UCSD-AML1 (cell line): ENCODE measurements around the gene ADIPOQ.
"Not testable (repeated sequence)": the region's sequence is repeated elsewhere in the genome, so short reads cannot be mapped to it uniquely, and the experiment has no call there.

Experiments
- DNase-seq: peaks from one replicate; lab custom pipeline; 2025; ENCODE audit not compliant: unreplicated experiment; lab: John Stamatoyannopoulos, UW

The ADIPOQ gene

DNA sequence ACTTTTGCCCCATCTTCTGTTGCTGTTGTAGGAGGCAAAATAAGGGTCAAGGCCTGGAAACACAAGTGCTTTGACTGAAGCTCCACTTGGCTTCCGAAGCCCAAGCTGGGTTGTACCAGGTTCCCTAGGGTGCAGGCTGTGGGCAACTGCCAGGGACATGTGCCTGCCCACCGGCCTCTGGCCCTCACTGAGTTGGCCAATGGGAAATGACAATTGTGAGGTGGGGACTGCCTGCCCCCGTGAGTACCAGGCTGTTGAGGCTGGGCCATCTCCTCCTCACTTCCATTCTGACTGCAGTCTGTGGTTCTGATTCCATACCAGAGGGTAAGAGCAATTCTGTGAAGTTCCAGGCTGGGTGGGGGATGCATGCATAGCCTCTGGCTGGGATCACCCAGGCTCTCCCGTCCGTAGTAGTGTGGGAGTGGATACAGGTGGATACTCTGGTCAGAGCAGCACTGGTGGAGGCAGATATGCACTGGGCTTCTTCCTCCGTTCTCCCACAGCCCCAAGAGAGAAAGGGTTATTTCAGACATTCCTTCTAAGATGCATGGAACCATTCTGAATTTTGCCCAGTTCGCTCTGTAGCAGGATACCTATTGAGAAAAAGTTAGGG, at the start of gene ADIPOQ:
Gene ADIPOQ, plus strand, starts transcription at position 285 of the 613 bp plus-strand sequence. CDS start 10,349 bp downstream, outside the sequence.
- no peak for DNase-seq

DNA sequence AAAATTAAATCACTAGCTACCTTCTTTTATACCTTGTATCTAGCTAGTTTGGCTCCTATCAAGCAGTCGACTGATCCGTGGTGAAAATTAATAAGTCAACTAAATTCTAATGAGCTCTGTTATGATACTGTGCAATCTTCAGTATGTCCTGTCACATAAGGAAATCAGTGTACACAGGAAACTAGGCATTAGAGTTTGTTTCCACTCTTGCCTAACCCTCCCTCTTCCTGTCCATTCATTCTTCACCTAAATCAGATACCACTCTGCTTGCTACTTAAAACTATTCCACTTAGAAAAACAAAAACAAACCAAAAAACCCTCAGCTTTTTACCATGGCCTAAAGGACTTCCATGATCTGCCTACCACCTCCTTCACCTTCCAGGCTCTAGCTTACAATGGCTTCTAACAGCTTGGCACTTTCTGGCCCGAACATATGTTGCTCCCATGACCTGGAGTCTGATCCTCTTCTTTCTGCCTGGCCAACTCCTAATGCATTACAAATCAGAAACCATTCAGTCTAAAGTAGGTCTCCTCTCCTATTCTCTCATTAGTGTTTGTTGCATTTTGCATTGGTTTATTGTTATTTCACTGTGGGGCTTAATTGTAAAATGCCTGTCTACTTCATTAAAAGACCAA, 44.2 kb upstream of the ADIPOQ start:
- DNase-seq = no peak

- DNase-seq = no peak
Observed at GRCh38 chr3:186800285-186800684, 42.2 kb upstream of the ADIPOQ start.

DNA sequence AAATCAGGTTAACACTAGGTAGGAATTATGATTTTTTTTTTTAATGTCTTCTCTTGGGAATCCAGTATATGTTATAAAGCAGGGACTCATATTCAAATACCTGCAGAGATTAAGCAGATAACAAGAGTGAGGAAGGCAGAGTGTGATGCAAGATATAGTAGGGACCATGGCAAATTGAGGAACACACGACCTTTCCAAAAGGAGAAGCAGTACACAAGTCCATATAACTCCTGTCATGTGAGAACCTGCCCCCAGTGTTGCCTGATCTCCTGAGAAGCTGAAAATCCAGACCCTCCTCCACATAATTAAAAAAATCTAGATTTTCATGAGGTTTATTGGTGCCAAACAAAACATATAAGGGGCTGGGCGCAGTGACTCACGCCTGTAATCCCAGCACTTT, 39.8 kb upstream of the ADIPOQ start:
- DNase-seq = no peak

DNA sequence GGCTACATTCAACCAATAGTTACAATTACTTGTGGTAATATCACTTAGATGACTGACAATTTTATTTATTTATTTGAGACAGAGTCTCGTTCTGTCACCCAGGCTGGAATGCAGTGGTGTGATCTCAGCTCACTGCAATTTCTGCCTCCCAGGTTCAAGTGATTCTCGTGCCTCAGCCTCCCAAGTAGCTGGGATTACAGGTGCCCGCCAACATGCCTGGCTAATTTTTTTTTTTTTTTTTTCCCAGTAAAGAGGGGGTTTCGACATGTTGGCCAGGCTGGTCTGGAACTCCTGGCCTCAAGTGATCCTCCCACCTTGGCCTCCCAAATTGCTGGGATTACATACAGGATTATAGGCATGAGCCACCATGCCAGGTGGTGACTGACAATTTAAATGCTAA, 39.1 kb upstream of the ADIPOQ start:
- DNase-seq = not testable (repeated sequence)

GRCh38 chr3:186806089-186807055, 36.1 kb upstream of the ADIPOQ start, which contains the start of gene RFC4:
RFC4 (minus strand) TSS chr3:186806482; CDS start chr3:186804713, 1,769 bp downstream.
- DNase-seq = peak; percentile 84

DNA sequence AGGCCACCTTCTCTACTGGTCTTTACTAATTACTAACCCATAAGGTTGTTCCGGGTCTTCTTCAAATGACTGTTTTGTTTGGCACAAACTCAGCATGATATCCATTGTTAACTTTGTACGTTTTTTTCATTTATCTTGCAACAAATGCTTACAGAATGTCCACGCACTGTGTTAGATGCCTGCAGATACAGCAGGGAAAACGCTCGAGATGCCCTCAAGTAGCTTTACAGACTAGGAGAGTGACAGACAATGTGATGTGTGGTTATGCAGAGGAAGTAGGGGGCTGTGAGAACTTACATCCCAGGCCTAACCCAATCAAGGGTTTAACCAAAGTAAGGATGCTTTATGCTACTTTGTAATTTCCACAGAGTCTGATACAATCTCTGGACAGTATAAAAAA, 35.3 kb upstream of the ADIPOQ start:
- DNase-seq = no peak

DNA sequence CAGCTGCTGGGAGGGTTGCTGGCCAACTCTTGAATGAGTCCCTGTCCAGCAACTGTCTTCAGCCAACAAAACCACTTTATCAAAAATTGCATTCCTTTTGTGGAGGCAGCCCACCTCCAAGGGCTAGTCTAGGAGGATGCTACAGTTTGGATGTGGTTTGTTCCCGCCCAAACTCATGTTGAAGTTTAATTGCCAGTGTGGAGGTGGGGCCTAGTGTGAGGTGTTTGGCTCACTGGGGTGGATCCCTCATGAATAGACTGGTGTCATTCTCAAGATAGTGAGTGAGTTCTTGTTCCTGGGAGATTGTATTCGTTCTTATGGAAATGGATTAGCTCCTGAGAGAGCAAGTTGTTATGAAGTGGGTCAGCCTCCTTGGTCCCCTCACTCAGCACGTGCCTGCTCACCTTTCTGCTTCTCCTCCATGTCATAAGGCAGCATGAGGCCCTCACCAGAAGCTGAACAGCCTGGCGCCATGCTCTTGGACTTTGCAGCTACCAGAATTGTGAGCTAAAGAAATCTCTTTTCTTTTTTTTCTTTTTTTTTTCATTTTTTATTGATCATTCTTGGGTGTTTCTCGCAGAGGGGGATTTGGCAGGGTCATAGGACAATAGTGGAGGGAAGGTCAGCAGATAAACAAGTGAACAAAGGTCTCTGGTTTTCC, 32.0 kb upstream of the ADIPOQ start:
- DNase-seq = no peak

GRCh38 chr3:186811313-186811712, 31.2 kb upstream of the ADIPOQ start:
- not testable (repeated sequence) for DNase-seq

DNA sequence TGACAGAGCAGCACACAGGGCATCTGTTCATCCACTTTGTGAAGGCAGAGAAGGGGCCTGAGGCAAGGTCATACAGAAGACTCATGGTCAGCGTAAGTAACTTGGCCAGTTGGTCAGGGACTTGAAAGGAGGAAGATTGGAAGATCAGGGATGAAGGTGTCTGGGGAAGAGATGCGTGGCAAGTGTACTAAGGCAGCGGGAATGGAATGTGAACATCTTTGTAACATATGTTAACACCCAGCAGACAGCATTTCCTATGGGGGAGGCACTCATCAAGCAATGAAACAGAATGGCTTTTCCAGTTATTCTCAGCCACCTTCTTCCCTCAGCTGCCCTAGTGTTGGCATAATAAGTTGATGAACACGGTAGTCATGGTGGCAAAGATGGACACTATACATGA, 28.4 kb upstream of the ADIPOQ start:
- no peak for DNase-seq

DNA sequence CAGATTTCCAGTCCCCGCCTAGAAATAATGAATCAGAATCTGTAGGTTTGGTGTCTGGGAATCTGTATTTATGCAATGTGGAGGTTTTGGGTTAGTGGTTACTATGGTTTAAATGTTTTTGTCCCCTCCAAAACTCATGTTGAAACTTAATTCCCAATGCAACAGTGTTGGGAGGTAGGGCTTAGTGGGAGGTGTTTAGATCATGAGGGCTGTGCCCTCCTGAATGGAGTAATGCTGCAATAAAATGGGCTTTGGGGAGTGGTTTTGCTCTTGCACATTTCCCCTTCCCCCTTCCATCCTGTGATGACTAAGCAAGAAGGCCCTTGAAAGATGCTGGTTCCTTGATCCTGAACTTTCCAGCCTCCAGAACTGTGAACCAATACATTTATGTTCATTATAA, 27.1 kb upstream of the ADIPOQ start:
- no peak for DNase-seq

- no peak for DNase-seq
Observed at GRCh38 chr3:186818516-186818915, 24.0 kb upstream of the ADIPOQ start.

- no peak for DNase-seq
Observed at GRCh38 chr3:186818956-186819355, 23.6 kb upstream of the ADIPOQ start.

DNA sequence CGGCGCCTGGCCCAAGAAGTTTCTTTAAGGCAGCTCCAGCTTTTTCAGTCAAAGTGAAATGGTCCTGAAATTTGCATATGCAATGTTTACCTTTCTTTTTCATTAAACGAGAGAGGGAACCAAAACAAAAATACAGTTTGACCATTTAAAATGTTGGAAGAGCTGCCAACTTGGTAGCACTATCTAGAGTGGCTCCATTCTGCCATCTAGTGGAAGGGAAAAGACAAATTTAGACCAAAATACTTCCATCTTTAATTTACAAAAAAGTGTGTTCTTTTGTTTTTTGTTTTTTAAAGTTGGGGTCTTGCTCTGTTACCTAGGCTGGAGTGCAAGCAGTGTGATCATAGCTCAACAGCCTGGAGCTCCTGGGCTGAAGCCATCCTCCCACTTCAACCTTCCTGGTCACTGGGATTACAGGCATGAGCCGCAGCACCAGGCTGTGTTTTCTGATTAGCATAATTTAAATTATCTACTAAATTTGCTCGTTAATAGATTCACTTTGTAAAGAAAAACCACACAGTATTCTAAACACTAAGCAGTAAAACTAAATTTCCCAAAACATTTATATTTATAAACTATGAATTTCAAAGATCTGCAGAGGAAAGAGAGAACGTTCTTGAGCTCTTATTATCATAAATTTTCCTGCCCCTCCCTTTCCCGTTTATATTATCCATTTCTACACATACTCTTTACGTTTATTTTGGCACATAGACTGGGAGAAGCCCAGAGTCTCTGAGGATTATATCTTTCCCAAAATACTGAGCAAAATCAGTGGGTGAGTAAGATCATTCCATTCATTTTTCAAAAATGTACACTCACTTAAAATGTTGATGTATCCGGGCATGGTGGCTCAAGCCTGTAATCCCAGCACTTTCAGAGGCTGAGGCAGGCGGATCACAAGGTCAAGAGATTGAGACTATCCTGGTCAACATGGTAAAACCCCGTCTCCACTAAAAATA, 20.8 kb upstream of the ADIPOQ start:
- DNase-seq = no peak

DNA sequence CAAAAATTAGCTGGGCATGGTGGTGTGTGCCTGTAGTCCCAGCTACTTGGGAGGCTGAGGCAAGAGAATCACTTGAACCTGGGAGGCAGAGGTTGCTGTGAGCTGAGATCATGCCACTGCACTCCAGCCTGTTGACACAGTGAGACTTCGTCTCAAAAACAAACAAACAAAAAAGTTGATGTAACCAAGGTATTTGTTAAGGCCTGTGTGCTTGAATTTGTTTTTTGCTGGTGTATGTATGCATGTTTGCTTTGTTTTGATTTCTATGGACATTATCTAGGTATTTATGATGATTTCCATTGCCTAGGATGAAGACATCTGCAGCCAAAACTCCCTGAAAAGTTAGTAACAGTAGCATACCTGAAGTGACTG, 20.1 kb upstream of the ADIPOQ start:
- DNase-seq = not testable (repeated sequence)

- DNase-seq = no peak
Observed at GRCh38 chr3:186823386-186823785, 19.1 kb upstream of the ADIPOQ start.

DNA sequence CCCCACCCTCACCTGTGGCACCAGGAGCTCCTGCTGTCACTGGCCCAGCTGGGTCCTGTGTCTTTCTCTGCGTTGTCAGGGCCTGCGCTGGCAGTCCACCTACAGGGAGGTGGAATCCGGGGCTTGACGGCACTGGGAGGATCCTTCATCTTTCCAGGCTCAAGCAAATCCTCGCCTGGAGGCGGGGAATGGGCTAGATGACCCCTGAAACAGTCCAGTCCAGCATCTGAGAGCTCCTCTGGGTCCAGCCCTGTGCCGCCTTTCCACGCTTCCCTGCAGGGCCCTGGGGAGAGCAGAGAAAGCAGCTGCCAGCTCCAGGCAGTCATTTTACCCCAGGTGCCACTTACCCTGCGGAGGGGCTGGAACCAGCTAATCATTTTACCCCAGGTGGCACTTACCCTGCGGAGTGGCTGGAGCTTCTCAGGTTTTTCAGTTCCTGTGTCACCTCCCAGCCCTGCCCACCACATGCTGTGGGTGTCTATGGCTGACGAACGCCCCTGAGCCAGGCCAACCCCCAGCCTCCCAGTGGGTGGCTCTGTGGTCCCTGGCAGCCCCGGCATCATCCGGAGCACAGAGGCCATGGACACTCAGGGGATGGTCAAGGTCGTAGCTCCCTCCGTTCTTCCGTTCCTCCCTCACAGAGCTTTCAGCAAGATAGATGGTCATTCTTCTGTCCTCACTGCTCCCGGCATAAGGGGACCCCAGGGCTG, 17.9 kb upstream of the ADIPOQ start:
- no peak for DNase-seq

DNA sequence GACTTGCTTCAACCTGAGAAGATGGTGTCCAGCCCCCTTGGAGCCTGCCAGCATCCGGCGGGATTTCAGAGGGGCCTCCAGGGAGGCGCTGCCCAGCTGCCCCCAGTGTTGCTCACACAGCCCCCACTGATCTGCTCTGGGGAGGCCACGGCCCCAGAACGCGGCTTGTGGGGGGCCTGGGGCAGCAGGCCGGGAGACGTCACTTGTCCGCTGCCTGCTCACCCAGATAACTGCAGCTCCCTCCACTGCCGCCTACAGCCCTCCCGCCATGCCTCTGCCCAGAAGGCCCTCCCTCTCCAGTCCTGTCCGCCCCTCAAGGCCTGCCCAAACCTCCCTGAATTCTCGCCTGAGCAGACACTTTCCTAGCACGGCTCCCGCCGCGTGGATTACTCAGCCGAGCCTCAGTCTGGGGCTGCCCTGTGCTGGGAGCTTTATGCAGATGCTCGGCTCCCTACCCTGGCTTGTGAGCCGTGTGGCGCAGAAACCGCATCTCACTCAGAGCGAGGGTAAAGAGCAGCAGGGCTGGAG, 17.2 kb upstream of the ADIPOQ start:
- DNase-seq = no peak

DNA sequence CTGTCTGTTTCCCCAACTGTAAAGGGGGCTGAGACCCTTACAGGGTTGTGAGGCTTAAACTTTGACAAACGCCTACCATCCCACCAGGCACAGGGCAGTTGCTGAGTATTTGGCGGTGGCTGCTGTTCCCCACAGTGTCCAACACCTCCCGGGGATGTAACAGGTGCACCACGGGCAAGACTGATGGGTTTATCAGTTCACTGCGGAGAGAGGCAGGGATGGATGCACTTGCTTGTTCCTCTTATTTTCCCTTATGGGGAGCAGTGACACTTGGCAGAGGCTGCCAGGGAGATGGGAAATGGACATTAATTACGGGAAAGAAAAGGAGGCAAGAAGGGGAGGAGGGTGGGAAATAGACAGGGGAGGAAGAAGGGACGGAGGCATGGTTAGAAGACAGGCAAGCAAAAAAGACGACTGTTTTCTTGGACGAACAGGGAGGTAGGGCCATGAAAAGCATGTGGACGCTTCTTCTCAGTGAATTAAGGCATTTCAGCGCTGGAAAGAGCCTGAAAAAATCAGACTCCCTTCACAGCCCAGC, 16.6 kb upstream of the ADIPOQ start:
- DNase-seq = no peak
